ENCODE data around the gene MCCD1.

DNA sequence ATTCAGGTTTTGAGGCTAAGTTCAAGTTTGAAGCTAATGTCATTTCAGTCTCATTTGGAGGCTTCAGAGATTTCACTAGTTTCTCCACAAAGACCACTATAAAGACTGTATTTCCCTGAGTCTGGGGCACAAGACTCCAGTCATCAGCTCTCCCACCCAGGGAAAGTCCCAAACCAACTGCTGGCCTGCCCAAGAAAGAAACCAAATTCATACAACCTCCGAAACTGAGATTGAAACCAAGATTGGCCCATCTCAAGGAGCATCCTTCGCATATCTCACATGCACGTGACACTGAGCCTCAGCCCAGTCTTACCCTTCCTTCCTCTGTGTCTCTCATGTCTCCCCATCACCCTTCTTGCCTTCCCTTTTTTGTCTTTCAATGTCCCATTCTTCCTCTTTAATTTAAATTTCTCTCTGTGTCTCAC, 39.8 kb downstream of the MCCD1 start:
- TF ChIP-seq EZH2 (IDR thresholded peaks at IDR 0.05; ENCODE audit: low read depth, unreplicated experiment) (no peak), POLR2AphosphoS5 (IDR thresholded peaks at IDR 0.05; ENCODE audit: low read depth) (no peak), EZH2phosphoT487 (IDR thresholded peaks at IDR 0.05; ENCODE audit: unreplicated experiment) (no peak), CREB1 (CRISPR knock-in tag; IDR thresholded peaks at IDR 0.05; ENCODE audit: low read depth) (no peak)
- TF ChIP-seq, protein P1, sequence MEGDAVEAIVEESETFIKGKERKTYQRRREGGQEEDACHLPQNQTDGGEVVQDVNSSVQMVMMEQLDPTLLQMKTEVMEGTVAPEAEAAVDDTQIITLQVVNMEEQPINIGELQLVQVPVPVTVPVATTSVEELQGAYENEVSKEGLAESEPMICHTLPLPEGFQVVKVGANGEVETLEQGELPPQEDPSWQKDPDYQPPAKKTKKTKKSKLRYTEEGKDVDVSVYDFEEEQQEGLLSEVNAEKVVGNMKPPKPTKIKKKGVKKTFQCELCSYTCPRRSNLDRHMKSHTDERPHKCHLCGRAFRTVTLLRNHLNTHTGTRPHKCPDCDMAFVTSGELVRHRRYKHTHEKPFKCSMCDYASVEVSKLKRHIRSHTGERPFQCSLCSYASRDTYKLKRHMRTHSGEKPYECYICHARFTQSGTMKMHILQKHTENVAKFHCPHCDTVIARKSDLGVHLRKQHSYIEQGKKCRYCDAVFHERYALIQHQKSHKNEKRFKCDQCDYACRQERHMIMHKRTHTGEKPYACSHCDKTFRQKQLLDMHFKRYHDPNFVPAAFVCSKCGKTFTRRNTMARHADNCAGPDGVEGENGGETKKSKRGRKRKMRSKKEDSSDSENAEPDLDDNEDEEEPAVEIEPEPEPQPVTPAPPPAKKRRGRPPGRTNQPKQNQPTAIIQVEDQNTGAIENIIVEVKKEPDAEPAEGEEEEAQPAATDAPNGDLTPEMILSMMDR (conservative IDR thresholded peaks at IDR 0.05; ENCODE audit: low read depth in 2 of 2): no peak
- TF ChIP-seq, protein P2, sequence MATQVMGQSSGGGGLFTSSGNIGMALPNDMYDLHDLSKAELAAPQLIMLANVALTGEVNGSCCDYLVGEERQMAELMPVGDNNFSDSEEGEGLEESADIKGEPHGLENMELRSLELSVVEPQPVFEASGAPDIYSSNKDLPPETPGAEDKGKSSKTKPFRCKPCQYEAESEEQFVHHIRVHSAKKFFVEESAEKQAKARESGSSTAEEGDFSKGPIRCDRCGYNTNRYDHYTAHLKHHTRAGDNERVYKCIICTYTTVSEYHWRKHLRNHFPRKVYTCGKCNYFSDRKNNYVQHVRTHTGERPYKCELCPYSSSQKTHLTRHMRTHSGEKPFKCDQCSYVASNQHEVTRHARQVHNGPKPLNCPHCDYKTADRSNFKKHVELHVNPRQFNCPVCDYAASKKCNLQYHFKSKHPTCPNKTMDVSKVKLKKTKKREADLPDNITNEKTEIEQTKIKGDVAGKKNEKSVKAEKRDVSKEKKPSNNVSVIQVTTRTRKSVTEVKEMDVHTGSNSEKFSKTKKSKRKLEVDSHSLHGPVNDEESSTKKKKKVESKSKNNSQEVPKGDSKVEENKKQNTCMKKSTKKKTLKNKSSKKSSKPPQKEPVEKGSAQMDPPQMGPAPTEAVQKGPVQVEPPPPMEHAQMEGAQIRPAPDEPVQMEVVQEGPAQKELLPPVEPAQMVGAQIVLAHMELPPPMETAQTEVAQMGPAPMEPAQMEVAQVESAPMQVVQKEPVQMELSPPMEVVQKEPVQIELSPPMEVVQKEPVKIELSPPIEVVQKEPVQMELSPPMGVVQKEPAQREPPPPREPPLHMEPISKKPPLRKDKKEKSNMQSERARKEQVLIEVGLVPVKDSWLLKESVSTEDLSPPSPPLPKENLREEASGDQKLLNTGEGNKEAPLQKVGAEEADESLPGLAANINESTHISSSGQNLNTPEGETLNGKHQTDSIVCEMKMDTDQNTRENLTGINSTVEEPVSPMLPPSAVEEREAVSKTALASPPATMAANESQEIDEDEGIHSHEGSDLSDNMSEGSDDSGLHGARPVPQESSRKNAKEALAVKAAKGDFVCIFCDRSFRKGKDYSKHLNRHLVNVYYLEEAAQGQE (IDR thresholded peaks at IDR 0.05; ENCODE audit: unreplicated experiment): no peak

Data from GM23338 (cell line).